Peyer's patch (tissue), 4 donors: ENCODE results near the gene INPP5A.

Experiments used
- POLR2A ChIP-seq, 2 donors: fragments of 450-650 bp; IDR thresholded peaks; one replicate each; pipeline ENCODE4 v1.5.1; 2017; ENCODE audit warnings: antibody characterized with exemption in 2 of 2, mild to moderate bottlenecking in 2 of 2, moderate library complexity in 2 of 2
- TF ChIP-seq, protein P1 (sequence below), 6 experiments: fragments of 450-650 bp in 4 of 6; fragments of 200-600 bp in 2 of 6; sonication (generic) in 1 of 6; IDR thresholded peaks; one replicate each; pipeline ENCODE4 v1.5.1; 2017 to 2019; ENCODE audit warnings: antibody characterized with exemption in 6 of 6, mild to moderate bottlenecking in 3 of 6, moderate library complexity in 1 of 6

DNA sequence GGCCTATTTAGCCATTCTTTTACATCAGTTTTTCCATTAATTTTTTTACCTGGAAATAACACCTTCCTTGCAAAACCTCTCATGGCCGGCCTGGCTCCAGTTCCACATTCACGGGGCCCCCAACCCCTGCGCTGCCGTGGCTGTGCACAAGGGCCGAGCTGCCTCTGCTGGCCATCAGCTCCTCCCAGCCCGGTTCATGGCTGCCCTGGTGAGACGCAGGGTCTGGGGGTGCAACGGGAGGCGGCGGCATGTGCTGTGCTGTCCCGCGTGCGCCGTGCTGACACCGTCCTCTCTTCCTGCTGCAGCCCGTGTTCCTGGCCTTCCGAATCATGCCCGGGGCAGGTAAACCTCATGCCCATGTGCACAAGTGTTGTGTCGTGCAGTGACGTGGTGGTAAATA, 244.0 kb downstream of the INPP5A start:
- TF ChIP-seq, protein P1, sequence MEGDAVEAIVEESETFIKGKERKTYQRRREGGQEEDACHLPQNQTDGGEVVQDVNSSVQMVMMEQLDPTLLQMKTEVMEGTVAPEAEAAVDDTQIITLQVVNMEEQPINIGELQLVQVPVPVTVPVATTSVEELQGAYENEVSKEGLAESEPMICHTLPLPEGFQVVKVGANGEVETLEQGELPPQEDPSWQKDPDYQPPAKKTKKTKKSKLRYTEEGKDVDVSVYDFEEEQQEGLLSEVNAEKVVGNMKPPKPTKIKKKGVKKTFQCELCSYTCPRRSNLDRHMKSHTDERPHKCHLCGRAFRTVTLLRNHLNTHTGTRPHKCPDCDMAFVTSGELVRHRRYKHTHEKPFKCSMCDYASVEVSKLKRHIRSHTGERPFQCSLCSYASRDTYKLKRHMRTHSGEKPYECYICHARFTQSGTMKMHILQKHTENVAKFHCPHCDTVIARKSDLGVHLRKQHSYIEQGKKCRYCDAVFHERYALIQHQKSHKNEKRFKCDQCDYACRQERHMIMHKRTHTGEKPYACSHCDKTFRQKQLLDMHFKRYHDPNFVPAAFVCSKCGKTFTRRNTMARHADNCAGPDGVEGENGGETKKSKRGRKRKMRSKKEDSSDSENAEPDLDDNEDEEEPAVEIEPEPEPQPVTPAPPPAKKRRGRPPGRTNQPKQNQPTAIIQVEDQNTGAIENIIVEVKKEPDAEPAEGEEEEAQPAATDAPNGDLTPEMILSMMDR (IDR thresholded peaks at IDR 0.05) = no peak
- TF ChIP-seq POLR2A (IDR thresholded peaks at IDR 0.05) = no peak
